Measurements from ENCODE around the gene EDIL3. TPM values are rescaled to one million over a fixed set of nuclear protein-coding genes. Genes with fewer than 3 reads are reported as not detected.

Gene EDIL3
- total and polyA plus RNA-seq, 2 donors (not counting 1 experiment from before 2014, with no cell fraction given): not detected

DNA sequence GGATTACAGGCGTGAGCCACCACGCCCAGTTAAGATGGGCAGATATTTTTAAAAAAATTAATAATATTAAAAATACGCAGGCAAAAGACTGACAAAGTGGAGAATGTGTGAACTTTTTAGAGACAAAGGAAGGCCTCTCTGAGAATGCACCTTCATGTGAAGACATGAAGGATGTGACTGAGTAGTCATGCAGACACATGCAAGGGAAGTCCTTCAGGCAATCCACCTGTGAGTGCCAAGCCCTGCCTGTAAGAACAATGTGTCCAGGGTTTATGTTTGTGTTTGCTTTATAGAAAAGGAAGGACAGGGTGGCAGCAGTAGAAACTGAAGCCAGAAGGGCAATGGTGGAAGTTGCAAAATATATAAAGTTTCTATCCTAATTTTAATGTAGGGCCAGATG, 169.2 kb downstream of the EDIL3 start:
- Mint-ChIP-seq H3K9me3 (ENCODE audit: insufficient read depth) (peaks cover 1% of the 10 kb centered on the region), H3K4me3 (no peak overlapping the region), H3K4me1 (no peaks in the 10 kb centered on the region), H3K27ac (no peak overlapping the region), H3K27me3 (no peaks in the 10 kb centered on the region)
- no peak for TF ChIP-seq EZH2 (IDR thresholded peaks at IDR 0.05; ENCODE audit: borderline replicate concordance, insufficient read depth, low read depth, low read length, poor library complexity, severe bottlenecking)
- TF ChIP-seq, protein P1, sequence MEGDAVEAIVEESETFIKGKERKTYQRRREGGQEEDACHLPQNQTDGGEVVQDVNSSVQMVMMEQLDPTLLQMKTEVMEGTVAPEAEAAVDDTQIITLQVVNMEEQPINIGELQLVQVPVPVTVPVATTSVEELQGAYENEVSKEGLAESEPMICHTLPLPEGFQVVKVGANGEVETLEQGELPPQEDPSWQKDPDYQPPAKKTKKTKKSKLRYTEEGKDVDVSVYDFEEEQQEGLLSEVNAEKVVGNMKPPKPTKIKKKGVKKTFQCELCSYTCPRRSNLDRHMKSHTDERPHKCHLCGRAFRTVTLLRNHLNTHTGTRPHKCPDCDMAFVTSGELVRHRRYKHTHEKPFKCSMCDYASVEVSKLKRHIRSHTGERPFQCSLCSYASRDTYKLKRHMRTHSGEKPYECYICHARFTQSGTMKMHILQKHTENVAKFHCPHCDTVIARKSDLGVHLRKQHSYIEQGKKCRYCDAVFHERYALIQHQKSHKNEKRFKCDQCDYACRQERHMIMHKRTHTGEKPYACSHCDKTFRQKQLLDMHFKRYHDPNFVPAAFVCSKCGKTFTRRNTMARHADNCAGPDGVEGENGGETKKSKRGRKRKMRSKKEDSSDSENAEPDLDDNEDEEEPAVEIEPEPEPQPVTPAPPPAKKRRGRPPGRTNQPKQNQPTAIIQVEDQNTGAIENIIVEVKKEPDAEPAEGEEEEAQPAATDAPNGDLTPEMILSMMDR (IDR thresholded peaks at IDR 0.05): no peak
- intact Hi-C loops (cut with micrococcal nuclease): no loop called here
- Histone ChIP-seq H3K9ac (ENCODE audit: low read length) (no peak overlapping the region), H4K20me1 (ENCODE audit: control insufficient read depth, insufficient read depth, low read length, poor library complexity, severe bottlenecking) (no peaks in the 10 kb centered on the region), H3K9me3 (ENCODE audit: control extremely low read depth in 1 of 3, control insufficient read depth in 2 of 3, insufficient read depth in 1 of 3, low read length in 2 of 3) (no peaks in the 10 kb centered on the region), H2AFZ (ENCODE audit: insufficient read depth, low read depth, low read length, poor library complexity, severe bottlenecking) (no peak overlapping the region), H3K36me3 (replicated peaks in 1 of 2; ENCODE audit: control extremely low read depth in 1 of 2, control insufficient read depth in 1 of 2, extremely low read depth in 1 of 2, insufficient read depth in 2 of 2, low read length in 1 of 2) (no peaks in the 10 kb centered on the region), H3K79me2 (ENCODE audit: control insufficient read depth, insufficient read depth, low read length) (no peaks in the 10 kb centered on the region), H3K27ac (ENCODE audit: low read length in 2 of 2) (no peak overlapping the region), H3K4me2 (replicated peaks; ENCODE audit: low read depth, low read length, poor library complexity, severe bottlenecking) (no peak overlapping the region), H3K27me3 (replicated peaks in 1 of 4; ENCODE audit: control extremely low read depth in 1 of 4, control insufficient read depth in 3 of 4, insufficient read depth in 4 of 4, low read length in 3 of 4) (no peaks in the 10 kb centered on the region), H3K4me3 (ENCODE audit: control extremely low read depth in 1 of 5, extremely low read depth in 1 of 5, insufficient read depth in 1 of 5, low read depth in 2 of 5, low read length in 4 of 5) (no peak overlapping the region), H3K4me1 (ENCODE audit: control insufficient read depth in 2 of 2, insufficient read depth in 2 of 2, low read length in 2 of 2) (no peaks in the 10 kb centered on the region)
- no peak for DNase-seq
- no peak for ATAC-seq (ENCODE audit: low read depth)
- ChIA-PET CTCF (no interaction called here), POLR2A (no interaction called here)
- WGBS (ENCODE audit: insufficient coverage): no CpG with 5 or more reads among the region's 3 CpGs

GRCh38 chr5:84213861-84214260, 170.8 kb downstream of the EDIL3 start:
- no peaks in the 10 kb centered on the region for H4K20me1 ChIP-seq (ENCODE audit: control insufficient read depth, insufficient read depth, low read length, poor library complexity, severe bottlenecking)
- H3K79me2 ChIP-seq (ENCODE audit: control insufficient read depth, insufficient read depth, low read length): no peaks in the 10 kb centered on the region
- no peaks in the 10 kb centered on the region for H3K36me3 ChIP-seq (replicated peaks in 1 of 2; ENCODE audit: control extremely low read depth in 1 of 2, control insufficient read depth in 1 of 2, extremely low read depth in 1 of 2, insufficient read depth in 2 of 2, low read length in 1 of 2)
- H3K27ac ChIP-seq (ENCODE audit: low read length in 2 of 2): no peak overlapping the region
- peaks cover 1% of the 10 kb centered on the region for H3K9me3 Mint-ChIP-seq (ENCODE audit: insufficient read depth)
- no peak overlapping the region for H3K4me3 ChIP-seq (ENCODE audit: control extremely low read depth in 1 of 5, extremely low read depth in 1 of 5, insufficient read depth in 1 of 5, low read depth in 2 of 5, low read length in 4 of 5)
- CTCF ChIA-PET: no interaction called here
- H3K4me1 ChIP-seq (ENCODE audit: control insufficient read depth in 2 of 2, insufficient read depth in 2 of 2, low read length in 2 of 2): no peaks in the 10 kb centered on the region
- H2AFZ ChIP-seq (ENCODE audit: insufficient read depth, low read depth, low read length, poor library complexity, severe bottlenecking): no peak overlapping the region
- intact Hi-C loops (cut with micrococcal nuclease): no loop called here
- H3K27me3 ChIP-seq (replicated peaks in 1 of 4; ENCODE audit: control extremely low read depth in 1 of 4, control insufficient read depth in 3 of 4, insufficient read depth in 4 of 4, low read length in 3 of 4): no peaks in the 10 kb centered on the region
- POLR2A ChIA-PET: no interaction called here
- no peak for ATAC-seq (ENCODE audit: low read depth)
- no peaks in the 10 kb centered on the region for H3K9me3 ChIP-seq (ENCODE audit: control extremely low read depth in 1 of 3, control insufficient read depth in 2 of 3, insufficient read depth in 1 of 3, low read length in 2 of 3)
- H3K27me3 Mint-ChIP-seq: no peaks in the 10 kb centered on the region
- no peak for DNase-seq
- no peak overlapping the region for H3K4me3 Mint-ChIP-seq
- no peak overlapping the region for H3K4me2 ChIP-seq (replicated peaks; ENCODE audit: low read depth, low read length, poor library complexity, severe bottlenecking)
- no peak overlapping the region for H3K9ac ChIP-seq (ENCODE audit: low read length)
- TF ChIP-seq, protein P1 (IDR thresholded peaks at IDR 0.05): no peak
- no peak for TF ChIP-seq EZH2 (IDR thresholded peaks at IDR 0.05; ENCODE audit: borderline replicate concordance, insufficient read depth, low read depth, low read length, poor library complexity, severe bottlenecking)
- WGBS (ENCODE audit: insufficient coverage): no CpG with 5 or more reads among the region's 1 CpG
- H3K4me1 Mint-ChIP-seq: no peaks in the 10 kb centered on the region
- H3K27ac Mint-ChIP-seq: no peak overlapping the region

Measured in B cell (primary cell).